Measurements from ENCODE around the gene PDK1.

The PDK1 gene

DNA sequence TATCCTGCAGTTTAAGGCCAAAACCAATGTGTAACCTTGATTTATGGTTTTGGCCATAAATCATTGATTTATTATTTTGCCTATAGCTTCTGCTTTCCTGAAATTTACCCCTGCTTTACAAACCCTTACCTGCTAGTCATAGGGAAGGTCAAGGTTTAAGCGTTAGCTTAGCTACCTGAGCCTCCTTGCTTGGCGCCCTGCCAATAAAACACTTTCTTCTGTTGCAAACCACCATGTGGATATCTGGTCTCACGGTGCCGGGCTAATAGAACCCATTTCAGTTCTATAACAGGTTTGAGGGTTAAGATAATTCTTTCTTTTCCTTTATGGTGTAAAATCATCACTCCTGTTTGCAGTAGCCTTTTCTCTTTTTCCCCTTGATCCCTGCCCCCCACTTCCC, 72.2 kb downstream of the PDK1 start:
- H3K4me3 ChIP-seq (ENCODE audit: low read length): no peak overlapping the region
- DNase-seq (ENCODE audit: low read depth, low spot score): no peak

DNA sequence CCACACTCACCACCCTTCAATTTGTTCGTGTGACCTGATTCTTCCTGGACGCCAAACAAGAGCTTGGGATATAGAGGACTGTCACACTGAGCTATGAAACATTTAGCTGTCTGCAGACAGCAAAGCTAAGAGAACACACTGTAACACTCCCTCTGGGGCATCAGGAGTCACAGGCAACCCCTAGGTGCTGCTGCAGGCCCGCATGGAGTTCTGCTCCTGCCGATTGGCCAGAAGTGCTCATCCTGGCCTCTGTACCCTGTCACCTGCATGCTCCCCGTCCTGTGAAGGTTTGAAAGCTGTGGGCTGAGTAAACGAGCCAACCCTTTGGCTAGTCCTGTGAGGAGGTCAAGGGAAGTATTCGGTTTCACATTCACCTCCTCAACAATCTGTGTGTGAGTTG, 73.7 kb downstream of the PDK1 start:
- H3K4me3 ChIP-seq (ENCODE audit: low read length): no peak overlapping the region
- DNase-seq (ENCODE audit: low read depth, low spot score): no peak

- no peak overlapping the region for H3K4me3 ChIP-seq (ENCODE audit: low read length)
- no peak for DNase-seq (ENCODE audit: low read depth, low spot score)
Observed at GRCh38 chr2:172630181-172630580, 74.3 kb downstream of the PDK1 start.

DNA sequence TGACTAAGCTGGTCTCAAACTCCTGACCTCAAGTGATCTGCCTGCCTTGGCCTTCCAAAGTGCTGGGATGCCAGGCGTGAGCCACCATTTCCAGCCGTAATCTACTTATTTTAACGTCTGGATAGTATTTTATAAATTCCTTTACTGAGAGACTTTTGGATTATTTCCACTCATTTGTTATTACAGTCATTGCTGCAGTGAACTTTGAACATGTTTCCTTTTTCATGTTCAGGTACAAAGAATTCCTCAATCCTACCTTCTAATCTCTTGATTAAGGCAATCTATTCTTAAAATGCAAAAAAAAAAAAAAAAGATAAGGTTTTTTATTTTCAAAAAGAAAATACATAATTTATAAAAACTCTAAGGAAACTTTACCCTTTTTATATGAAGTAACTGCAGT, 78.6 kb downstream of the PDK1 start:
- H3K4me3 ChIP-seq (ENCODE audit: low read length): no peak overlapping the region
- DNase-seq (ENCODE audit: low read depth, low spot score): no peak

DNA sequence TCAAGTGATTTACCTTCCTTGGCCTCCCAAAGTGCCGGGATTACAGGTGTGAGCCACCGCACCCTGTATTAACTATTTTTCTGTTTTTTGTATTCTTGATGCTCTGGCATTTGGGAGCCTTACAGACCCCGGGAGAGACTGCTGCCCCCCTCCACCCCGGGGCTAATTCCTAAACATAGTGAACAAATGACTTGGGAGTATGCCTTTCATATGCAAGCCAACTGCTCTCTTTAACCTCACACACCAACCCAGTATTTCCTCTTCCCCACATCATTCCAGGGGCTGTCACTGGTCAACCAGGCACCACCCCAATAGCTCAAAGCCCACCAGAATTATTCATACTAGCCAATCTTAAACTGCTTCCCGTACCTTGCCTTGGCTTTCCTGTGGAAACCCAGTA, 79.7 kb downstream of the PDK1 start:
- DNase-seq (ENCODE audit: low read depth, low spot score): no peak
- no peak overlapping the region for H3K4me3 ChIP-seq (ENCODE audit: low read length)

- no peak overlapping the region for H3K4me3 ChIP-seq (ENCODE audit: low read length)
- no peak for DNase-seq (ENCODE audit: low read depth, low spot score)
Observed at GRCh38 chr2:172639256-172639655, 83.4 kb downstream of the PDK1 start.

DNA sequence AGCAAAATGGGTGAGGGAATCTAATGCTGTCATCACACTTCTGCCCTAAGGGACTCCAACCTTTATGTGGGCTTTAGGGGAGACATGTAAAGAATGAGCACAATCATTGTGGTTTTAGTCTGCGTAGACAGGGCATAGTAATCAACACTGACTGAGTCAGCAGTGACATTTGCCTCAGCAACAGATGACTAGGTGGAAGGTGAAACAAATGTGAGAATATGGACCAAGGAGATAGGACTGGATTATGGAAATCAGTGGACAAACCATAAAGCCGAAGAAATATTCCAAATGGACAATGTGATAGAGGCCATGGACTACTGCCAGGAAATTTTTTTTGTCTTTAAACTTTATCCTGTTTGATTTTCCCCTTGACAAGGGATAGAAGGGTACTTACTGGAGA, 83.9 kb downstream of the PDK1 start:
- no peak overlapping the region for H3K4me3 ChIP-seq (ENCODE audit: low read length)
- no peak for DNase-seq (ENCODE audit: low read depth, low spot score)

DNA sequence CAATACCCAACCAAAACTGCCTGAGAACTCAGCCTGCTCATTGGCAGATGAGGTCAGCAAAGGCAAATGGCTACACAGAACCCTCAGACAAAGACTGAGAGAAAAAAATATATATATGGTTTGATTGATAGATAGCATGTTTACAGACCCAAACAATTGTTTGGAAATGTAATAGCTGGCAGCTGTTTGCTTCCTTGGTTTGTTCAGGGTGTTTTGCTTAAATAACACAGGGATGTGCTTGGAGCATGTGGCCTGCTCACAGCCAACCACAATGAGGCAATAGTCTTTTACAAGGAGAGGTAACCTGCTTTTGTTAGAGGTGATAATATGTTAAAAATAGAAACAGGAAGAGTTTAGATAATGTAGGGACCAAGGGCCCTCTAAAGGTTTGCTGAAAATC, 84.5 kb downstream of the PDK1 start:
- DNase-seq (ENCODE audit: low read depth, low spot score): no peak
- no peak overlapping the region for H3K4me3 ChIP-seq (ENCODE audit: low read length)

DNA sequence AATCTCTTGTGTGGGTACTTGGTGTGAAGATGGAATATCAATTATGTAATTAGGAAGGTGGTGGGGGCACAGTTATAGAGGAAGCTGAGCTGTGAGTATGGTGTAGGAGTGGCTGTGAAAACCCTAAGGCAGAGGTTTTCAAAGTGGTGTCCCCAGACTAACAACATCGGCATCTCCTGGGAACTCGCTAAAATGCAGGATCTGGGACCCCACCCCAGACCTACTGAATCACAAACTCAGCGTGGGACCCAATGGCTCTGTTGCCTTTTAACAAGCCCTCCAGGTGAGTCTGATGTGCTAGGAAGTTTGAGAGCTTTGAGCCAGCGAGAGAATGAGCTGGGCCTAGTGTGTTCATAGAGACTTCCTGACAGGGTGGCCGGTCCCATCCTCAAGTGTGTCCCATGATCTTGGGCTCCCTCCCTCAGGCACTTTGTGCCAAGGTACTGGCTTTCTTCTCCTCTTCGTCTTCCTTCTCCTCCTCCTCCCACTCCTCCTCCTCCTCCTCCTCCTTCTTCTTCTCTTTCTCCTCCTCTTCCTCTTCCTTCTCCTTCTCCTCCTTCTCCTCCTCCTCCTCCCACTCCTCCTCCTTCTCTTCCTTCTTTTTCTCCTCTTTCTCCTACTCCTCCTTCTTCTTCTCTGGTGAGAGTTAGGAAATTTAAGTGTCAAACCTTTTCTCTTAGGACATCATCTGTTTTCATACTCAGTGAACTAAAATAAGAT, 86.6 kb downstream of the PDK1 start:
- H3K4me3 ChIP-seq (ENCODE audit: low read length): no peak overlapping the region
- no peak for DNase-seq (ENCODE audit: low read depth, low spot score)

- DNase-seq (ENCODE audit: low read depth, low spot score): no peak
- H3K4me3 ChIP-seq (ENCODE audit: low read length): no peak overlapping the region
Observed at GRCh38 chr2:172643142-172643541, 87.3 kb downstream of the PDK1 start.

GRCh38 chr2:172647439-172647838, 91.5 kb downstream of the PDK1 start:
- no peak for DNase-seq (ENCODE audit: low read depth, low spot score)
- no peak overlapping the region for H3K4me3 ChIP-seq (ENCODE audit: low read length)

GRCh38 chr2:172655091-172655837, 99.4 kb downstream of the PDK1 start:
- no peak for DNase-seq (ENCODE audit: low read depth, low spot score)
- no peak overlapping the region for H3K4me3 ChIP-seq (ENCODE audit: low read length)

DNA sequence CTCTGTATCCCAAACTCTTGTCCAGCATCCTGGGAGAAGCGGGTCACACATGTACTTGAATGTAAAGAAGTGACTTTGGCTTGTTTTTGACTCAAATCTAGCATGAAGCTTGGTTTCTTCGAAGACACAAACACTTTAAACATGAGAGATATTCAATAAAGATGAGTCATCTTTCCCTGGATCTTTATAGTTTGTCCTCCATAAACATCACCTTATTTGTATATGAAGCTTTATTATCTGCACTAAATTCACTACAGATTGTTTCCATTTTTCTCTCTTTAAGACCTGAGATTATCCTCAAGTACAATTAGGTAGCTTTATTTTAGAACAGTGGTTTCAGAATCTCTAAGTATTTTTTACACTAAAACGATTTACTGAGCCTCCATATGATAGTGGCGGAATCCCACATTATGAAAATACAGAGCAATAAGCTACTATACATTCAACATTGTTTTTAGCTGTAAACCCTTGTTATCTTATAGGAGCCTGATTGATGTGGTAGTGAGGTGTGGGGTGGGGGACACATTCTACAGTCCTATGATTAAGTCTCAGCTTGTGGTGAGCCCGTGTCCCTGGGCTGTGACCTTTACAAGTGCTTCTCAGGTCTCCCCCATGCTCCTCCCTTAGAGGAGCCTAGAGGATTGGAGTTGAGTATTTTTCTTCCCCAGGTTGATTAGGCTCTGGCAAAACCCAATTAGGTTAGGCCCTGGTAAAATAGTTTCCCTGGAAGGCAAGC, 100.1 kb downstream of the PDK1 start:
- H3K4me3 ChIP-seq (ENCODE audit: low read length): no peak overlapping the region
- no peak for DNase-seq (ENCODE audit: low read depth, low spot score)

All from Jurkat, Clone E6-1 (cell line).